ENCODE results near the gene SPACA7. TPM values are rescaled to one million over a fixed set of nuclear protein-coding genes. Genes with fewer than 3 reads are reported as not detected.

Gene SPACA7
- total and polyA plus RNA-seq, 9 of the 15 experiments (the other 6 are each of a cell fraction or from before 2014, with no cell fraction given): not detected

DNA sequence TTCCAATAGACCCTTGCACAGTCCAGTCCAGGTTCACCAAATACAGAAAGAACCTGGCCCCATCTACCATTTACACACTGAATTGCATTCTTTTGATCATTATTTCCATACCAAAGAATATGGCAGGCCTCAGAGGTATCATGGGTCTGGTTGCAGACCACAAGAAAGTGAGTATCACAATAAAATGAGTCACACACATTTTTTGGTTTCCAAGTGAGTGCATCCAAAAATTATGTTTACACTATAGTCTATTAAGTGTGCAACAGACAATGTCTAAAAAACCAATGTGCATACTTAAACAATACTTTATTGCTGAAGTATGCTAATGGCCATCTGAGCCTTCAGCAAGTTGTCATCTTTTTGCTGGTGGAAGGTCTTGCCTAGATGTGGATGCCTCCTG is 105.3 kb downstream of the SPACA7 start:
- intact Hi-C loops (cut with micrococcal nuclease): no loop called here
- H3K4me3 ChIP-seq: no peak overlapping the region
- H2AFZ ChIP-seq (ENCODE audit: low read depth, low read length): no peak overlapping the region
- no peaks in the 10 kb centered on the region for H3K9me3 ChIP-seq (replicated peaks; ENCODE audit: control insufficient read depth, insufficient read depth, low read depth, low read length)
- H3K27ac ChIP-seq (ENCODE audit: extremely low read depth, low read depth, low read length): no peak overlapping the region
- ATAC-seq: no peak
- in situ Hi-C loops (cut with MboI): no loop called here
- no peaks in the 10 kb centered on the region; a peak in 1 of 5 replicates for H3K27me3 ChIP-seq (ENCODE audit: control insufficient read depth in 2 of 2, insufficient read depth in 2 of 2, low read length in 2 of 2)
- H3K36me3 ChIP-seq (ENCODE audit: control insufficient read depth, insufficient read depth, low read length): peaks cover 5% of the 10 kb centered on the region; the same call in 1 of the 3 replicates
- H3K4me1 ChIP-seq (replicated peaks in 1 of 2; ENCODE audit: control insufficient read depth in 2 of 2, insufficient read depth in 2 of 2, low read length in 2 of 2): no peaks in the 10 kb centered on the region
- no TSS peak for BruUV-seq (replicated peaks)
- no peaks in the 10 kb centered on the region for H3K9me1 ChIP-seq (ENCODE audit: control insufficient read depth, insufficient read depth, low read length)
- no peak for FAIRE-seq
- H4K20me1 ChIP-seq (replicated peaks; ENCODE audit: control insufficient read depth, insufficient read depth, low read length): no peaks in the 10 kb centered on the region
- H3K9ac ChIP-seq (ENCODE audit: insufficient read depth in 1 of 2, low read depth in 2 of 2, low read length in 2 of 2): no peak overlapping the region
- H3K4me2 ChIP-seq (ENCODE audit: insufficient read depth, low read length): no peak overlapping the region
- ChIA-PET POLR2A (no interaction called here), CTCF (ENCODE audit: low intra/inter-chr PET ratio) (no interaction called here)
- no peak for DNase-seq (ENCODE audit: extremely low read depth in 1 of 4, low spot score in 3 of 4)
- no peaks in the 10 kb centered on the region for H3K79me2 ChIP-seq (ENCODE audit: control insufficient read depth, insufficient read depth, low read length)
- TF ChIP-seq NFATC3 (IDR thresholded peaks at IDR 0.05): no peak
- no peak for TF ChIP-seq FOXK1 (CRISPR knock-in tag; IDR thresholded peaks at IDR 0.05; ENCODE audit: borderline replicate concordance)
- no peak for TF ChIP-seq ZNF184 (CRISPR knock-in tag; IDR thresholded peaks at IDR 0.05)
- no peak for TF ChIP-seq DPF2 (IDR thresholded peaks at IDR 0.05)

DNA sequence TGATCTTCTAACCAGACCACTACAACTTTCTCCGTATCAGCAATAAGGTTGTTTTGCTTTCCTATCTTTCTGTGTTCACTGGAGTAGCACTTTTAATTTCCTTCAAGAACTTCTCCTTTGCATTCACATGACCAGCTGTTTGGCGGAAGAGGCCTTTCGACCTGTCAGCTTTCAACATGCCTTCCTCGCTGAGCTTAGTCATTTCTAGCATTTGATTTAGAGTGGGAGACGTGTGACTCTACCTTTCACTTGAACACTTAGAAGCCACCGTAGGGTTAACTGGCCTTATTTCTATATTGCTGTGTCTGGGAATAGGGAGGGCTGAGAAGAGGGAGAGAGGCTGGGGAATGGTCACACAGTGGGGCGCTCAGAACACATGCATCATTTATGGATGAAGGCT is 107.1 kb downstream of the SPACA7 start:
- Histone ChIP-seq H4K20me1 (replicated peaks; ENCODE audit: control insufficient read depth, insufficient read depth, low read length) (no peaks in the 10 kb centered on the region), H3K9me1 (ENCODE audit: control insufficient read depth, insufficient read depth, low read length) (no peaks in the 10 kb centered on the region), H3K27ac (ENCODE audit: extremely low read depth, low read depth, low read length) (no peak overlapping the region), H3K4me1 (replicated peaks in 1 of 2; ENCODE audit: control insufficient read depth in 2 of 2, insufficient read depth in 2 of 2, low read length in 2 of 2) (no peaks in the 10 kb centered on the region), H3K36me3 (ENCODE audit: control insufficient read depth, insufficient read depth, low read length) (peaks cover 8% of the 10 kb centered on the region; the same call in 2 of the 3 replicates), H3K79me2 (ENCODE audit: control insufficient read depth, insufficient read depth, low read length) (no peaks in the 10 kb centered on the region), H2AFZ (ENCODE audit: low read depth, low read length) (no peak overlapping the region), H3K27me3 (ENCODE audit: control insufficient read depth in 2 of 2, insufficient read depth in 2 of 2, low read length in 2 of 2) (no peaks in the 10 kb centered on the region; a peak in 1 of 5 replicates), H3K4me3 (no peak overlapping the region), H3K4me2 (ENCODE audit: insufficient read depth, low read length) (no peak overlapping the region), H3K9me3 (replicated peaks; ENCODE audit: control insufficient read depth, insufficient read depth, low read depth, low read length) (no peaks in the 10 kb centered on the region), H3K9ac (ENCODE audit: insufficient read depth in 1 of 2, low read depth in 2 of 2, low read length in 2 of 2) (no peak overlapping the region)
- in situ Hi-C loops (cut with MboI) (no loop called here), intact Hi-C loops (cut with micrococcal nuclease) (no loop called here)
- 86% methylated on average over 7 of the region's 7 CpGs for WGBS (ENCODE audit: insufficient coverage, low coverage, missing lambda C conversion rate)
- FAIRE-seq (no peak), DNase-seq (ENCODE audit: extremely low read depth in 1 of 4, low spot score in 3 of 4) (no peak), ATAC-seq (no peak)
- ChIA-PET POLR2A (interaction anchor here (0.8 to 0.9 kb wide), 2 partner anchors 11 to 21 kb away, joined by 3 to 4 read pairs; no protein-coding TSS in a partner anchor), CTCF (ENCODE audit: low intra/inter-chr PET ratio) (interaction anchor here (0.6 kb wide), 1 partner anchor 958 kb away, joined by 4 read pairs; no protein-coding TSS in a partner anchor)
- no TSS peak for BruUV-seq (replicated peaks)
- TF ChIP-seq TBP (optimal IDR thresholded peaks at IDR 0.05; ENCODE audit: low read depth, low read length) (no peak), IRF2 (CRISPR knock-in tag; IDR thresholded peaks at IDR 0.05) (no peak), CHD2 (IDR thresholded peaks at IDR 0.05; ENCODE audit: low read depth, low read length) (no peak), NFATC3 (IDR thresholded peaks at IDR 0.05) (no peak), BHLHE40 (IDR thresholded peaks at IDR 0.05; ENCODE audit: low read length) (no peak), MTF1 (CRISPR knock-in tag; IDR thresholded peaks at IDR 0.05; ENCODE audit: borderline replicate concordance) (no peak), SP2 (IDR thresholded peaks at IDR 0.05; ENCODE audit: extremely low read depth, low read depth, low read length, poor library complexity, severe bottlenecking) (no peak)
- TF ChIP-seq, protein P1, sequence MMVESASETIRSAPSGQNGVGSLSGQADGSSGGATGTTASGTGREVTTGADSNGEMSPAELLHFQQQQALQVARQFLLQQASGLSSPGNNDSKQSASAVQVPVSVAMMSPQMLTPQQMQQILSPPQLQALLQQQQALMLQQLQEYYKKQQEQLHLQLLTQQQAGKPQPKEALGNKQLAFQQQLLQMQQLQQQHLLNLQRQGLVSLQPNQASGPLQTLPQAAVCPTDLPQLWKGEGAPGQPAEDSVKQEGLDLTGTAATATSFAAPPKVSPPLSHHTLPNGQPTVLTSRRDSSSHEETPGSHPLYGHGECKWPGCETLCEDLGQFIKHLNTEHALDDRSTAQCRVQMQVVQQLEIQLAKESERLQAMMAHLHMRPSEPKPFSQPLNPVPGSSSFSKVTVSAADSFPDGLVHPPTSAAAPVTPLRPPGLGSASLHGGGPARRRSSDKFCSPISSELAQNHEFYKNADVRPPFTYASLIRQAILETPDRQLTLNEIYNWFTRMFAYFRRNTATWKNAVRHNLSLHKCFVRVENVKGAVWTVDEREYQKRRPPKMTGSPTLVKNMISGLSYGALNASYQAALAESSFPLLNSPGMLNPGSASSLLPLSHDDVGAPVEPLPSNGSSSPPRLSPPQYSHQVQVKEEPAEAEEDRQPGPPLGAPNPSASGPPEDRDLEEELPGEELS (CRISPR knock-in tag; IDR thresholded peaks at IDR 0.05; ENCODE audit: borderline replicate concordance): no peak

Measured in K562 (cell line).